GM12878 (cell line): ENCODE data around the gene CNN3. TPM values are rescaled to one million over a fixed set of nuclear protein-coding genes. Genes with fewer than 3 reads are reported as not detected.

Source experiments
- ATAC-seq: fragments of 200-7000 bp; cut with Tn5 transposase; 3 replicates; pipeline ENCODE4 v1.9.1; 2020; ENCODE audit warnings: mild to moderate bottlenecking, moderate library complexity
- BruUV-seq: library from RNA; stranded (reverse); fragments of 400-500 nt; replicated peaks from 2 replicates; lab custom pipeline; 2021; lab: Mats Ljungman, UMichigan
- CTCF ChIA-PET: fragments of 300-600 bp; sonication (Branson Sonifier 250); formaldehyde crosslinking; extraction: SDS; loops from one replicate; lab custom pipeline; 2021; ENCODE audit warnings: inconsistent platforms; lab: Yijun Ruan, JAX
- POLR2A ChIA-PET: fragments of 350-600 bp; formaldehyde crosslinking; extraction: SDS; loops from one replicate; lab custom pipeline; 2021; ENCODE audit warnings: inconsistent platforms; lab: Charles Lee
- RAD21 ChIA-PET: fragments of 300-600 bp; sonication (Branson Sonifier 250); formaldehyde crosslinking; loops from one replicate; lab custom pipeline; 2023; ENCODE audit warnings: antibody characterized with exemption; ENCODE audit not compliant: unreplicated experiment; lab: Charles Lee
- SMC1A ChIA-PET: fragments of 300-600 bp; sonication (Branson Sonifier 250); formaldehyde crosslinking; loops from one replicate; lab custom pipeline; 2023; ENCODE audit not compliant: unreplicated experiment, uncharacterized antibody; lab: Charles Lee
- DNase-seq: peaks from one replicate; pipeline ENCODE4 v3.0.0-alpha.2; 2011; ENCODE audit warnings: low read depth, low spot score
- FAIRE-seq: peaks from 3 replicates; lab custom pipeline; 2011; peaks lifted over from hg19 to GRCh38; lab: Jason Lieb, UNC
- H2AFZ ChIP-seq: 2 replicates; pipeline ENCODE4 v1.6.0; 2011; ENCODE audit warnings: low read depth, low read length, control low read depth; ENCODE audit not compliant: control insufficient read depth
- H3K27ac ChIP-seq: 2 replicates; pipeline ENCODE4 v1.5.1; 2011; ENCODE audit warnings: control low read depth; ENCODE audit not compliant: control insufficient read depth, insufficient read depth
- H3K27me3 ChIP-seq, 2 experiments: replicated peaks in 1 of 2; 2 replicates each; pipeline versions ENCODE4 v1.6.0 to v1.6.1; 2011; ENCODE audit warnings: low read length in 1 of 2; ENCODE audit not compliant: control insufficient read depth in 2 of 2, insufficient read depth in 2 of 2
- H3K36me3 ChIP-seq, 2 experiments: 2 replicates each; pipeline ENCODE4 v1.5.1; 2011; ENCODE audit warnings: low read length in 1 of 2; ENCODE audit not compliant: control insufficient read depth in 2 of 2, insufficient read depth in 2 of 2
- H3K4me1 ChIP-seq: 2 replicates; pipeline ENCODE4 v1.6.1; 2011; ENCODE audit warnings: mild to moderate bottlenecking, low read length, moderate library complexity, mixed read lengths; ENCODE audit not compliant: control insufficient read depth, insufficient read depth
- H3K4me2 ChIP-seq: 2 replicates; pipeline ENCODE4 v1.6.0; 2011; ENCODE audit warnings: control low read depth; ENCODE audit not compliant: control insufficient read depth, insufficient read depth
- H3K4me3 ChIP-seq: fragments of 200-600 bp; sonication (generic); 2 replicates; pipeline ENCODE4 v1.5.1; 2016
- H3K79me2 ChIP-seq: 2 replicates; pipeline ENCODE4 v1.6.0; 2011; ENCODE audit warnings: low read length; ENCODE audit not compliant: control insufficient read depth, insufficient read depth
- H3K9ac ChIP-seq: 2 replicates; pipeline ENCODE4 v1.8.0; 2011; ENCODE audit warnings: low read length, control low read depth, mixed read lengths; ENCODE audit not compliant: control insufficient read depth, insufficient read depth
- H3K9me3 ChIP-seq: replicated peaks from 3 replicates; pipeline ENCODE4 v1.5.1; 2011; ENCODE audit warnings: mild to moderate bottlenecking, low read length; ENCODE audit not compliant: control insufficient read depth, insufficient read depth
- H4K20me1 ChIP-seq: 2 replicates; pipeline ENCODE4 v1.6.0; 2011; ENCODE audit not compliant: control insufficient read depth, insufficient read depth
- DPF2 ChIP-seq: fragments of 450-650 bp; IDR thresholded peaks from 2 replicates; pipeline ENCODE4 v1.6.1; 2017; ENCODE audit warnings: mild to moderate bottlenecking
- SRF ChIP-seq, 2 experiments: IDR thresholded peaks; 2 replicates each; pipeline ENCODE4 v1.6.1; 2011; ENCODE audit warnings: low read depth in 2 of 2, low read length in 2 of 2, mild to moderate bottlenecking in 1 of 2, moderate library complexity in 1 of 2
- ZNF217 ChIP-seq: fragments of 450-650 bp; IDR thresholded peaks from 2 replicates; pipeline ENCODE4 v1.6.1; 2017; ENCODE audit warnings: antibody characterized with exemption, mild to moderate bottlenecking
- WGBS: methylation state at CpG from one replicate; pipeline ENCODE4 v1.1.6; 2016; ENCODE audit warnings: low lambda C conversion rate; ENCODE audit not compliant: insufficient replicate concordance, insufficient coverage; ENCODE audit errors: missing lambda C conversion rate; 5-methylcytosine and 5-hydroxymethylcytosine counted together
- in situ Hi-C: fragments of 300-500 bp; cut with MboI; formaldehyde crosslinking; loops from 9 replicates; pipeline ENCODE4 v1.14.3; 2018; ENCODE audit warnings: mixed read lengths
- intact Hi-C: fragments of 100-400 bp; cut with micrococcal nuclease; formaldehyde crosslinking; loops from one replicate; pipeline ENCODE4 v1.14.2; 2022; ENCODE audit not compliant: unreplicated experiment
- polyA plus RNA-seq, 11 experiments: library from polyadenylated mRNA; depleted of rRNA in 4 of 11; unstranded in 6 of 11; stranded (reverse) in 5 of 11; fragments of >200 nt; fragmentation: Nextera tagmentation in 4 of 11; fragmentation: Illumina TruSeq in 1 of 11; extraction: Ambion mirVana in 4 of 11; extraction: Trizol in 1 of 11; gene quantifications; 1 replicate in 1 of 11; 2 replicates in 10 of 11; pipeline versions ENCODE4 v1.2.1 to v1.2.3, GENCODE V29; 2011 to 2016; ENCODE audit warnings: inconsistent platforms in 2 of 11, missing spikeins in 2 of 11, low read depth in 1 of 11
- total RNA-seq, 4 experiments: library from RNA; depleted of rRNA in 3 of 4; stranded (reverse); fragments of >200 nt in 3 of 4; fragmentation: Illumina TruSeq in 1 of 4; extraction: Trizol in 1 of 4; gene quantifications; 2 replicates each; pipeline versions ENCODE4 v1.2.1 to v1.2.3, GENCODE V29; 2013 to 2021

The CNN3 gene
- total and polyA plus RNA-seq, 10 of the 15 experiments (the other 5 are each of a cell fraction or from before 2014, with no cell fraction given), result 0.20 to 48.4 (median 34.3) TPM

GRCh38 chr1:94912263-94913184, 14.4 kb downstream of the CNN3 start:
- FAIRE-seq, result no peak
- no peak for DNase-seq
- H3K9me3 ChIP-seq, result no peaks in the 10 kb centered on the region
- H3K4me2 ChIP-seq, result no peak overlapping the region
- ChIA-PET RAD21 (no interaction called here), POLR2A (no interaction called here), CTCF (interaction anchor here (0.7 kb wide), 1 partner anchor 56 kb away, joined by 3 read pairs; no protein-coding TSS in a partner anchor), SMC1A (no interaction called here)
- no peak overlapping the region for H3K9ac ChIP-seq
- intact Hi-C loops, result no loop called here
- no peak overlapping the region for H3K27ac ChIP-seq
- ATAC-seq, result no peak
- no peaks in the 10 kb centered on the region for H3K4me1 ChIP-seq
- H2AFZ ChIP-seq, result no peak overlapping the region
- H4K20me1 ChIP-seq, result no peaks in the 10 kb centered on the region
- no TSS peak for BruUV-seq
- H3K79me2 ChIP-seq, result no peaks in the 10 kb centered on the region
- H3K4me3 ChIP-seq, result no peak overlapping the region
- no peaks in the 10 kb centered on the region; a peak in 1 of 4 replicates for H3K27me3 ChIP-seq
- H3K36me3 ChIP-seq, result no peaks in the 10 kb centered on the region
- in situ Hi-C loops, result no loop called here
- TF ChIP-seq DPF2, result no peak
- 0 out of 4 replicates have a peak, but pooled peaks of 1 of the 2 experiments have one; percentile 21 for TF ChIP-seq SRF (IDR thresholded peaks at IDR 0.05; ENCODE audit: low read depth in 2 of 2, low read length in 2 of 2)
- WGBS, result 25% methylated on average over 9 of the region's 9 CpGs

GRCh38 chr1:94909486-94909885, 17.4 kb downstream of the CNN3 start:
- Histone ChIP-seq H3K4me1 (no peaks in the 10 kb centered on the region), H3K4me3 (no peak overlapping the region), H3K27me3 (no peaks in the 10 kb centered on the region; a peak in 1 of 4 replicates), H4K20me1 (no peaks in the 10 kb centered on the region), H3K27ac (no peak overlapping the region), H3K9me3 (no peaks in the 10 kb centered on the region), H2AFZ (no peak overlapping the region), H3K9ac (no peak overlapping the region), H3K79me2 (no peaks in the 10 kb centered on the region), H3K36me3 (no peaks in the 10 kb centered on the region), H3K4me2 (no peak overlapping the region)
- FAIRE-seq (no peak), ATAC-seq (no peak), DNase-seq (no peak)
- TF ChIP-seq ZNF217, result no peak
- POLR2A ChIA-PET, result no interaction called here
- SMC1A ChIA-PET, result no interaction called here
- WGBS, result 76% methylated on average over 6 of the region's 6 CpGs
- RAD21 ChIA-PET, result no interaction called here
- CTCF ChIA-PET, result interaction anchor here (0.9 kb wide), 1 partner anchor 42 kb away, joined by 3 read pairs; no protein-coding TSS in a partner anchor
- intact Hi-C loops (no loop called here), in situ Hi-C loops (no loop called here)
- BruUV-seq, result no TSS peak
